HG02571 (cell line): Measurements from ENCODE around the gene GNAL.
"Not testable (repeated sequence)": the region's sequence is repeated elsewhere in the genome, so short reads cannot be mapped to it uniquely, and the experiment has no call there.

ENCODE experiments used
- ATAC-seq: cut with Tn5 transposase; IDR thresholded peaks from one replicate; pipeline ENCODE4 v1.9.1; 2021; ENCODE audit warnings: mild to moderate bottlenecking, moderate library complexity; ENCODE audit not compliant: unreplicated experiment

Gene GNAL

GRCh38 chr18:11668441-11669169 is 20.5 kb upstream of the GNAL start:
- no peak for ATAC-seq

GRCh38 chr18:11669271-11669947 is 19.7 kb upstream of the GNAL start:
- no peak for ATAC-seq

- no peak for ATAC-seq
Measured at GRCh38 chr18:11669948-11670275, 19.2 kb upstream of the GNAL start.

- ATAC-seq = no peak
Measured at GRCh38 chr18:11671156-11671555, 17.9 kb upstream of the GNAL start.

GRCh38 chr18:11672198-11672597 is 16.9 kb upstream of the GNAL start:
- no peak for ATAC-seq

GRCh38 chr18:11672846-11673454 is 16.1 kb upstream of the GNAL start:
- ATAC-seq = no peak

GRCh38 chr18:11673560-11673959 is 15.5 kb upstream of the GNAL start:
- no peak for ATAC-seq

- no peak for ATAC-seq
Measured at GRCh38 chr18:11674119-11674518, 14.9 kb upstream of the GNAL start.

- no peak for ATAC-seq
Measured at GRCh38 chr18:11676386-11676785, 12.7 kb upstream of the GNAL start.

- ATAC-seq = no peak
Measured at GRCh38 chr18:11676867-11677266, 12.2 kb upstream of the GNAL start.

- no peak for ATAC-seq
Measured at GRCh38 chr18:11678211-11678610, 10.9 kb upstream of the GNAL start.

- peak; percentile 34 for ATAC-seq
Measured at GRCh38 chr18:11689669-11690565, 853 bp downstream of the GNAL start.

GRCh38 chr18:11690660-11691059 is 1.6 kb downstream of the GNAL start:
- ATAC-seq = not testable (repeated sequence)

- ATAC-seq = no peak
Measured at GRCh38 chr18:11695736-11696135, 6.7 kb downstream of the GNAL start.

- ATAC-seq = no peak
Measured at GRCh38 chr18:11696451-11696850, 7.4 kb downstream of the GNAL start.

- ATAC-seq = no peak
Measured at GRCh38 chr18:11700876-11701275, 11.8 kb downstream of the GNAL start.

- ATAC-seq = no peak
Measured at GRCh38 chr18:11710578-11710977, 21.5 kb downstream of the GNAL start.

GRCh38 chr18:11713756-11714155 is 24.7 kb downstream of the GNAL start:
- ATAC-seq = no peak

GRCh38 chr18:11714244-11714918 is 25.3 kb downstream of the GNAL start:
- ATAC-seq = no peak

- not testable (repeated sequence) for ATAC-seq
Measured at GRCh38 chr18:11716767-11717315, 27.8 kb downstream of the GNAL start.
